Measurements from ENCODE around the gene MVD.

DNA sequence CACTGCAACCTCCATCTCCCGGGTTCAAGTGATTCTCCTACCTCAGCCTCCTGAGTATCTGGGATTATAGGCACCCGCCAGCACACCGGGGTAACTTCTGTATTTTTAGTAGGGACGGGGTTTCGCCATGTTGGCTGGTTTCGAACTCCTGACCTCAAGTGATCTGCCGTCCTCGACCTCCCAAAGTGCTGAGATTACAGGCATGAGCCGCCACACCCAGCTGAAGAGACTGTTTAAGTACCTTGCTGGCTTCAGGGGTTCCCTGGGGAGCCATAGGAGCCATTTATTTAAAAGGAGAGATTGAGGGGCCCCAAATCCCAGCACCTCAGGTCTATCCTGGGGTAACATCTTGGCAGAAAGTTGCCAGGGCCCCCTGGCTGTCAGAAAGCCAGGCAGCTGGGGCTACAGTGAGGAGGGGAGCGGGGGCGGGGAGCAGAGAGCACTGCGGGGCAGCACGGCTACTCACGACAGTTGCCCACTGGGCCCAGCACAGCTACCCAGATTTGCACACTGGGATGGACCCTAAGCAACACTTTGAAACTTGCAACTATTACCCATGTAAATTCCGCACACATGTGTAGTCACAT lies 21.8 kb upstream of the MVD start:
- TF ChIP-seq POLR2A (IDR thresholded peaks at IDR 0.05) = no peak
- TF ChIP-seq CTCF (IDR thresholded peaks at IDR 0.05) = no peak

Measured in thyroid gland (tissue), 4 donors.